Progenitor cell of endocrine pancreas (in vitro differentiated cells): ENCODE measurements around the gene ADARB2. TPM values are rescaled to one million over a fixed set of nuclear protein-coding genes. Genes with fewer than 3 reads are reported as not detected.

Source experiments
- DNase-seq: peaks from one replicate; pipeline ENCODE4 v3.0.0; 2021; ENCODE audit warnings: low spot score; ENCODE audit not compliant: unreplicated experiment
- H3K27ac Mint-ChIP-seq: 2 replicates; pipeline ENCODE4 v1.8.0; 2021; ENCODE audit warnings: mild to moderate bottlenecking, moderate library complexity, mixed read lengths
- H3K27me3 Mint-ChIP-seq: 2 replicates; pipeline ENCODE4 v1.8.0; 2021; ENCODE audit warnings: mixed read lengths
- H3K36me3 Mint-ChIP-seq: 2 replicates; pipeline ENCODE4 v1.8.0; 2022; ENCODE audit warnings: mixed read lengths; ENCODE audit not compliant: insufficient read depth
- H3K4me1 Mint-ChIP-seq: 2 replicates; pipeline ENCODE4 v1.8.0; 2021; ENCODE audit warnings: low read depth, mixed read lengths
- H3K4me3 Mint-ChIP-seq: 2 replicates; pipeline ENCODE4 v1.8.0; 2021; ENCODE audit warnings: low read depth, mild to moderate bottlenecking, moderate library complexity, mixed read lengths
- H3K9me3 Mint-ChIP-seq: 2 replicates; pipeline ENCODE4 v1.8.0; 2021; ENCODE audit warnings: low read depth, mixed read lengths
- total RNA-seq: library from RNA; stranded (reverse); gene quantifications from 2 replicates; pipeline ENCODE4 v1.2.1, GENCODE V29; 2021
- TF ChIP-seq, protein P1 (sequence below): fragments of 200-600 bp; sonication (generic); IDR thresholded peaks from one replicate; pipeline ENCODE4 v1.5.0; 2021; ENCODE audit warnings: antibody characterized with exemption, mild to moderate bottlenecking; ENCODE audit not compliant: unreplicated experiment

Gene ADARB2
- total RNA-seq, 1 donor from 2014 or later: 1.3 TPM

- H3K27ac Mint-ChIP-seq: no peak overlapping the region
- no peak for DNase-seq
- peaks cover 1% of the 10 kb centered on the region for H3K36me3 Mint-ChIP-seq
- H3K27me3 Mint-ChIP-seq: peaks cover 13% of the 10 kb centered on the region
- H3K4me1 Mint-ChIP-seq: peaks cover 16% of the 10 kb centered on the region
- no peak overlapping the region for H3K4me3 Mint-ChIP-seq
- TF ChIP-seq, protein P1, sequence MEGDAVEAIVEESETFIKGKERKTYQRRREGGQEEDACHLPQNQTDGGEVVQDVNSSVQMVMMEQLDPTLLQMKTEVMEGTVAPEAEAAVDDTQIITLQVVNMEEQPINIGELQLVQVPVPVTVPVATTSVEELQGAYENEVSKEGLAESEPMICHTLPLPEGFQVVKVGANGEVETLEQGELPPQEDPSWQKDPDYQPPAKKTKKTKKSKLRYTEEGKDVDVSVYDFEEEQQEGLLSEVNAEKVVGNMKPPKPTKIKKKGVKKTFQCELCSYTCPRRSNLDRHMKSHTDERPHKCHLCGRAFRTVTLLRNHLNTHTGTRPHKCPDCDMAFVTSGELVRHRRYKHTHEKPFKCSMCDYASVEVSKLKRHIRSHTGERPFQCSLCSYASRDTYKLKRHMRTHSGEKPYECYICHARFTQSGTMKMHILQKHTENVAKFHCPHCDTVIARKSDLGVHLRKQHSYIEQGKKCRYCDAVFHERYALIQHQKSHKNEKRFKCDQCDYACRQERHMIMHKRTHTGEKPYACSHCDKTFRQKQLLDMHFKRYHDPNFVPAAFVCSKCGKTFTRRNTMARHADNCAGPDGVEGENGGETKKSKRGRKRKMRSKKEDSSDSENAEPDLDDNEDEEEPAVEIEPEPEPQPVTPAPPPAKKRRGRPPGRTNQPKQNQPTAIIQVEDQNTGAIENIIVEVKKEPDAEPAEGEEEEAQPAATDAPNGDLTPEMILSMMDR: no peak
- H3K9me3 Mint-ChIP-seq: peaks cover 22% of the 10 kb centered on the region
Measured at GRCh38 chr10:1752153-1752552, 14.8 kb upstream of the ADARB2 start.

- DNase-seq: no peak
- Mint-ChIP-seq H3K27ac (no peak overlapping the region), H3K36me3 (peaks cover 1% of the 10 kb centered on the region), H3K4me3 (no peak overlapping the region), H3K4me1 (peaks cover 5% of the 10 kb centered on the region), H3K27me3 (peaks cover 32% of the 10 kb centered on the region), H3K9me3 (peaks cover 22% of the 10 kb centered on the region)
- TF ChIP-seq, protein P1: no peak
Measured at GRCh38 chr10:1747590-1748157, 10.3 kb upstream of the ADARB2 start.

DNA sequence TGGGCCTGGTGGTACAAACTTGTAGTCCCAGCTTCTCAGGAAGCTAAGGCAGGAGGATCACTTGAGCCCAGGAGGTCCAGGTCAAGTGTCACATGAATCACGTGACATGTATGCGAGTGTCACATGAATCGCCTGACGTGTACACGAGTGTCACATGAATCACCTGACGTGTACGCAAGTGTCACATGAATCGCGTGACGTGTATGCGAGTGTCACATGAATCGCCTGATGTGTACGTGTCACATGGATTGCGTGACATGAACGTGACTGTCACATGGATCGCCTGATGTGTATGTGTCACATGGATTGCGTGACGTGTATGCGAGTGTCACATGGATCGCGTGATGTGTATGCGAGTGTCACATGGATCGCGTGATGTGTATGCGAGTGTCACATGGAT is 9.5 kb upstream of the ADARB2 start:
- Mint-ChIP-seq H3K27ac (no peak overlapping the region), H3K9me3 (peaks cover 22% of the 10 kb centered on the region), H3K36me3 (peaks cover 1% of the 10 kb centered on the region), H3K4me3 (no peak overlapping the region), H3K27me3 (peaks cover 31% of the 10 kb centered on the region), H3K4me1 (peaks cover 5% of the 10 kb centered on the region)
- TF ChIP-seq, protein P1: no peak
- no peak for DNase-seq

- no peak for DNase-seq
- H3K9me3 Mint-ChIP-seq: peaks cover 16% of the 10 kb centered on the region
- no peak overlapping the region for H3K4me3 Mint-ChIP-seq
- peaks cover 1% of the 10 kb centered on the region for H3K36me3 Mint-ChIP-seq
- H3K27me3 Mint-ChIP-seq: peaks cover 39% of the 10 kb centered on the region
- TF ChIP-seq, protein P1: no peak
- peaks cover 5% of the 10 kb centered on the region for H3K4me1 Mint-ChIP-seq
- no peak overlapping the region for H3K27ac Mint-ChIP-seq
Measured at GRCh38 chr10:1745780-1746456, 8.6 kb upstream of the ADARB2 start.

- DNase-seq: no peak
- no peak overlapping the region for H3K27ac Mint-ChIP-seq
- H3K27me3 Mint-ChIP-seq: peaks cover 53% of the 10 kb centered on the region
- H3K36me3 Mint-ChIP-seq: peaks cover 1% of the 10 kb centered on the region
- TF ChIP-seq, protein P1: no peak
- H3K9me3 Mint-ChIP-seq: peaks cover 10% of the 10 kb centered on the region
- H3K4me1 Mint-ChIP-seq: peaks cover 5% of the 10 kb centered on the region
- H3K4me3 Mint-ChIP-seq: no peak overlapping the region
Measured at GRCh38 chr10:1744524-1744923, 7.2 kb upstream of the ADARB2 start.
